HepG2 (cell line): ENCODE results near the gene FAM169A. TPM values are rescaled to one million over a fixed set of nuclear protein-coding genes. Genes with fewer than 3 reads are reported as not detected.

Experiments used
- ESRRA ChIP-seq: sonication (generic); formaldehyde crosslinking; IDR thresholded peaks from 2 replicates; pipeline ENCODE4 v1.5.1; 2020; ENCODE audit warnings: mild to moderate bottlenecking, low read depth, missing genetic modification reagents
- HNF4A ChIP-seq: sonication (generic); formaldehyde crosslinking; IDR thresholded peaks from 2 replicates; pipeline ENCODE4 v1.4.0; 2020; ENCODE audit warnings: missing genetic modification reagents
- RBAK ChIP-seq: sonication (generic); formaldehyde crosslinking; IDR thresholded peaks from 2 replicates; pipeline ENCODE4 v1.5.1; 2020; ENCODE audit warnings: mild to moderate bottlenecking, missing genetic modification reagents
- TP53 ChIP-seq: sonication (generic); formaldehyde crosslinking; conservative IDR thresholded peaks from 2 replicates; pipeline ENCODE4 v1.4.0; 2020; ENCODE audit warnings: missing genetic modification reagents
- ZNF234 ChIP-seq: sonication (generic); formaldehyde crosslinking; conservative IDR thresholded peaks from 2 replicates; pipeline ENCODE4 v1.5.1; 2020; ENCODE audit warnings: mild to moderate bottlenecking, missing genetic modification reagents
- ZNF274 ChIP-seq: sonication (generic); formaldehyde crosslinking; IDR thresholded peaks from 2 replicates; pipeline ENCODE4 v1.5.1; 2020; ENCODE audit warnings: mild to moderate bottlenecking, missing genetic modification reagents
- ZNF619 ChIP-seq: sonication (generic); formaldehyde crosslinking; IDR thresholded peaks from 2 replicates; pipeline ENCODE4 v1.4.0; 2020; ENCODE audit warnings: mild to moderate bottlenecking, missing genetic modification reagents
- polyA plus RNA-seq, 8 experiments: library from polyadenylated mRNA; depleted of rRNA in 3 of 8; stranded (reverse) in 7 of 8; unstranded in 1 of 8; fragments of >200 nt; fragmentation: Illumina TruSeq in 4 of 8; extraction: Trizol in 4 of 8; gene quantifications; 2 replicates each; pipeline versions ENCODE4 v1.2.1 to v1.2.3, GENCODE V29; 2011 to 2016; ENCODE audit warnings: low read depth in 4 of 8, missing spikeins in 1 of 8, mixed read lengths in 1 of 8; ENCODE audit not compliant: insufficient read depth in 1 of 8
- total RNA-seq, 5 experiments: library from RNA; depleted of rRNA; stranded (reverse); fragments of >200 nt; fragmentation: Illumina TruSeq; extraction: Trizol; gene quantifications; 2 replicates each; pipeline ENCODE4 v1.2.3, GENCODE V29; 2016; ENCODE audit warnings: low read depth in 1 of 5
- TF ChIP-seq, protein P1 (sequence below): sonication (generic); formaldehyde crosslinking; IDR thresholded peaks from 2 replicates; pipeline ENCODE4 v1.5.0; 2020; ENCODE audit warnings: mild to moderate bottlenecking, missing genetic modification reagents, moderate library complexity
- TF ChIP-seq, protein P2 (sequence below): sonication (generic); formaldehyde crosslinking; IDR thresholded peaks from 2 replicates; pipeline ENCODE4 v1.4.0; 2020; ENCODE audit warnings: missing genetic modification reagents, borderline replicate concordance
- TF ChIP-seq, protein P3 (sequence below), 2 experiments: fragments of 450-650 bp in 1 of 2; sonication (generic) in 1 of 2; formaldehyde crosslinking in 1 of 2; IDR thresholded peaks; 2 replicates each; pipeline versions ENCODE4 v1.6.1 to v1.8.0; 2016 to 2022; ENCODE audit warnings: antibody characterized with exemption in 1 of 2, mild to moderate bottlenecking in 1 of 2, missing genetic modification reagents in 1 of 2
- TF ChIP-seq, protein P4 (sequence below): sonication (generic); formaldehyde crosslinking; IDR thresholded peaks from 2 replicates; pipeline ENCODE4 v1.4.0; 2020; ENCODE audit warnings: missing genetic modification reagents

The FAM169A gene
- total and polyA plus RNA-seq, 2 of the 13 experiments (the other 11 are each of a cell fraction or from before 2014, with no cell fraction given): 21.1 to 110 TPM

DNA sequence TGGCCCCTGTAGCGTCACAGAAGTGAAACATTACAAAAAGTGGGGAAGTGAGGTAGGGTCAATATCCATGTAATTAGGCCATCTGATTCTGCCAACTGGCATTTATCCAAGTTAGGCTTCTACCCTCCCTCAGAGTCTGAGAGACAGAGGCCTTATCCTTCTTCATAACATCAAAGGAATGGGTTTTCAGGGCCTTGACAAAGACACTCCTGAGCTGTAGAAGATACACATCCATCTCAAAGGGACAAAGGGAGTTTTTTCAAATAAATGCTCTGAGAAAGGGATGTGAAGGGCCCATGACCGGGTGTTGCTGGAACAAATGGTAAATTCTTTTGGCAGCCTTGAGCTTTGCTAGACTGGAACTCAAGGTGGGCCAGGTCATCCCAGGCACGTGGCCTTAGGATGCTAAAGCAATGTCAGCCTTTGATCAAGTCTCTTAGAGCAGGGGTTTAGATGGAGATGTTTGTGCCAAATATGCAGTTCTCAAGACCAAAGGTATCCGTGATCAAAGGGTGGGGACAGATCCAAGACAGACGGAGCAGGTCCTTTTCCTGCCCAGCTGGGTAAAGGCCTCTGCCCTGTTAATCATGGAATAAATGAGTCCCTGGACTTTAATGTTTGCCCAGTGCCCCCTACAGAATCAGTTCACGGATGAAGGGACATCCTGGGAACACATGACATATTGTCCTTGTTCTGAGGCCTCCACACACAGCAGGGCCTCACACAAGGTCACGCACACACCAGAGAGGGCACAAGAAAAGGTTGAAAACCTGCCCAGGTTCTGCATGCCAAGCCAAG lies 10.0 kb upstream of the FAM169A start (continued):
- TF ChIP-seq ZNF234 (CRISPR knock-in tag) (no peak), HNF4A (CRISPR knock-in tag) (peak; percentile 94), ZNF619 (CRISPR knock-in tag) (no peak), ZNF274 (CRISPR knock-in tag) (0 out of 2 replicates have a peak, but pooled peaks have one; percentile 33), TP53 (CRISPR knock-in tag) (0 out of 2 replicates have a peak, but pooled peaks have one; percentile 37), RBAK (CRISPR knock-in tag) (no peak), ESRRA (CRISPR knock-in tag) (peak; percentile 86)
- TF ChIP-seq, protein P1, sequence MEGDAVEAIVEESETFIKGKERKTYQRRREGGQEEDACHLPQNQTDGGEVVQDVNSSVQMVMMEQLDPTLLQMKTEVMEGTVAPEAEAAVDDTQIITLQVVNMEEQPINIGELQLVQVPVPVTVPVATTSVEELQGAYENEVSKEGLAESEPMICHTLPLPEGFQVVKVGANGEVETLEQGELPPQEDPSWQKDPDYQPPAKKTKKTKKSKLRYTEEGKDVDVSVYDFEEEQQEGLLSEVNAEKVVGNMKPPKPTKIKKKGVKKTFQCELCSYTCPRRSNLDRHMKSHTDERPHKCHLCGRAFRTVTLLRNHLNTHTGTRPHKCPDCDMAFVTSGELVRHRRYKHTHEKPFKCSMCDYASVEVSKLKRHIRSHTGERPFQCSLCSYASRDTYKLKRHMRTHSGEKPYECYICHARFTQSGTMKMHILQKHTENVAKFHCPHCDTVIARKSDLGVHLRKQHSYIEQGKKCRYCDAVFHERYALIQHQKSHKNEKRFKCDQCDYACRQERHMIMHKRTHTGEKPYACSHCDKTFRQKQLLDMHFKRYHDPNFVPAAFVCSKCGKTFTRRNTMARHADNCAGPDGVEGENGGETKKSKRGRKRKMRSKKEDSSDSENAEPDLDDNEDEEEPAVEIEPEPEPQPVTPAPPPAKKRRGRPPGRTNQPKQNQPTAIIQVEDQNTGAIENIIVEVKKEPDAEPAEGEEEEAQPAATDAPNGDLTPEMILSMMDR (CRISPR knock-in tag): peak; percentile 27
- TF ChIP-seq, protein P2, sequence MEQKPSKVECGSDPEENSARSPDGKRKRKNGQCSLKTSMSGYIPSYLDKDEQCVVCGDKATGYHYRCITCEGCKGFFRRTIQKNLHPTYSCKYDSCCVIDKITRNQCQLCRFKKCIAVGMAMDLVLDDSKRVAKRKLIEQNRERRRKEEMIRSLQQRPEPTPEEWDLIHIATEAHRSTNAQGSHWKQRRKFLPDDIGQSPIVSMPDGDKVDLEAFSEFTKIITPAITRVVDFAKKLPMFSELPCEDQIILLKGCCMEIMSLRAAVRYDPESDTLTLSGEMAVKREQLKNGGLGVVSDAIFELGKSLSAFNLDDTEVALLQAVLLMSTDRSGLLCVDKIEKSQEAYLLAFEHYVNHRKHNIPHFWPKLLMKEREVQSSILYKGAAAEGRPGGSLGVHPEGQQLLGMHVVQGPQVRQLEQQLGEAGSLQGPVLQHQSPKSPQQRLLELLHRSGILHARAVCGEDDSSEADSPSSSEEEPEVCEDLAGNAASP (CRISPR knock-in tag): peak; percentile 89
- TF ChIP-seq, protein P3, sequence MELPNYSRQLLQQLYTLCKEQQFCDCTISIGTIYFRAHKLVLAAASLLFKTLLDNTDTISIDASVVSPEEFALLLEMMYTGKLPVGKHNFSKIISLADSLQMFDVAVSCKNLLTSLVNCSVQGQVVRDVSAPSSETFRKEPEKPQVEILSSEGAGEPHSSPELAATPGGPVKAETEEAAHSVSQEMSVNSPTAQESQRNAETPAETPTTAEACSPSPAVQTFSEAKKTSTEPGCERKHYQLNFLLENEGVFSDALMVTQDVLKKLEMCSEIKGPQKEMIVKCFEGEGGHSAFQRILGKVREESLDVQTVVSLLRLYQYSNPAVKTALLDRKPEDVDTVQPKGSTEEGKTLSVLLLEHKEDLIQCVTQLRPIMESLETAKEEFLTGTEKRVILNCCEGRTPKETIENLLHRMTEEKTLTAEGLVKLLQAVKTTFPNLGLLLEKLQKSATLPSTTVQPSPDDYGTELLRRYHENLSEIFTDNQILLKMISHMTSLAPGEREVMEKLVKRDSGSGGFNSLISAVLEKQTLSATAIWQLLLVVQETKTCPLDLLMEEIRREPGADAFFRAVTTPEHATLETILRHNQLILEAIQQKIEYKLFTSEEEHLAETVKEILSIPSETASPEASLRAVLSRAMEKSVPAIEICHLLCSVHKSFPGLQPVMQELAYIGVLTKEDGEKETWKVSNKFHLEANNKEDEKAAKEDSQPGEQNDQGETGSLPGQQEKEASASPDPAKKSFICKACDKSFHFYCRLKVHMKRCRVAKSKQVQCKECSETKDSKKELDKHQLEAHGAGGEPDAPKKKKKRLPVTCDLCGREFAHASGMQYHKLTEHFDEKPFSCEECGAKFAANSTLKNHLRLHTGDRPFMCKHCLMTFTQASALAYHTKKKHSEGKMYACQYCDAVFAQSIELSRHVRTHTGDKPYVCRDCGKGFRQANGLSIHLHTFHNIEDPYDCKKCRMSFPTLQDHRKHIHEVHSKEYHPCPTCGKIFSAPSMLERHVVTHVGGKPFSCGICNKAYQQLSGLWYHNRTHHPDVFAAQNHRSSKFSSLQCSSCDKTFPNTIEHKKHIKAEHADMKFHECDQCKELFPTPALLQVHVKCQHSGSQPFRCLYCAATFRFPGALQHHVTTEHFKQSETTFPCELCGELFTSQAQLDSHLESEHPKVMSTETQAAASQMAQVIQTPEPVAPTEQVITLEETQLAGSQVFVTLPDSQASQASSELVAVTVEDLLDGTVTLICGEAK (IDR thresholded peaks at IDR 0.05): no peak
- TF ChIP-seq, protein P3 (CRISPR knock-in tag; IDR thresholded peaks at IDR 0.05): peak; percentile 35; the same call in 1 of the 2 replicates
- TF ChIP-seq, protein P4, sequence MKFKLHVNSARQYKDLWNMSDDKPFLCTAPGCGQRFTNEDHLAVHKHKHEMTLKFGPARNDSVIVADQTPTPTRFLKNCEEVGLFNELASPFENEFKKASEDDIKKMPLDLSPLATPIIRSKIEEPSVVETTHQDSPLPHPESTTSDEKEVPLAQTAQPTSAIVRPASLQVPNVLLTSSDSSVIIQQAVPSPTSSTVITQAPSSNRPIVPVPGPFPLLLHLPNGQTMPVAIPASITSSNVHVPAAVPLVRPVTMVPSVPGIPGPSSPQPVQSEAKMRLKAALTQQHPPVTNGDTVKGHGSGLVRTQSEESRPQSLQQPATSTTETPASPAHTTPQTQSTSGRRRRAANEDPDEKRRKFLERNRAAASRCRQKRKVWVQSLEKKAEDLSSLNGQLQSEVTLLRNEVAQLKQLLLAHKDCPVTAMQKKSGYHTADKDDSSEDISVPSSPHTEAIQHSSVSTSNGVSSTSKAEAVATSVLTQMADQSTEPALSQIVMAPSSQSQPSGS: peak; percentile 56; the same call in 1 of the 2 replicates
